Gastrocnemius medialis (tissue), 4 donors: ENCODE measurements around the gene SNX12. TPM values are rescaled to one million over a fixed set of nuclear protein-coding genes. Genes with fewer than 3 reads are reported as not detected.

Source experiments
- ATAC-seq, 2 donors: fragments of 150-250 bp; one replicate each; pipeline ENCODE4 v1.9.1; 2016
- DNase-seq, 2 donors: peaks; one replicate each; pipeline ENCODE4 v3.0.0-alpha.2; 2019
- H3K27ac ChIP-seq, 4 donors: fragments of 200-600 bp; sonication (generic); 1 replicate in 1 of 4; 2 replicates in 3 of 4; pipeline ENCODE4 v1.5.1; 2016 to 2018; ENCODE audit warnings: mild to moderate bottlenecking in 2 of 4, moderate library complexity in 1 of 4
- H3K27me3 ChIP-seq, 3 donors: fragments of 200-600 bp; sonication (generic) in 2 of 3; 1 replicate in 1 of 3; 2 replicates in 2 of 3; pipeline versions ENCODE4 v1.5.1 to v1.6.0; 2016 to 2019; ENCODE audit warnings: mild to moderate bottlenecking in 1 of 3, moderate library complexity in 1 of 3
- H3K36me3 ChIP-seq, 2 donors: fragments of 200-600 bp; sonication (generic) in 1 of 2; one replicate each; pipeline ENCODE4 v1.5.1; 2017 to 2018
- H3K4me1 ChIP-seq, 2 donors: fragments of 200-600 bp; sonication (generic) in 1 of 2; one replicate each; pipeline ENCODE4 v1.5.1; 2016 to 2017; ENCODE audit warnings: mild to moderate bottlenecking in 2 of 2
- H3K4me3 ChIP-seq, 4 donors: fragments of 200-600 bp; sonication (generic) in 3 of 4; 1 replicate in 1 of 4; 2 replicates in 3 of 4; pipeline ENCODE4 v1.5.1; 2016 to 2019; ENCODE audit warnings: mild to moderate bottlenecking in 2 of 4
- H3K9me3 ChIP-seq, 3 donors: fragments of 200-600 bp; sonication (generic) in 2 of 3; 1 replicate in 1 of 3; 2 replicates in 2 of 3; pipeline ENCODE4 v1.5.1; 2016 to 2019
- CTCF ChIP-seq, 5 experiments: fragments of 450-650 bp in 3 of 5; fragments of 200-600 bp in 2 of 5; sonication (generic) in 2 of 5; IDR thresholded peaks in 4 of 5; conservative IDR thresholded peaks in 1 of 5; 1 replicate in 4 of 5; 2 replicates in 1 of 5; pipeline ENCODE4 v1.5.1; 2016 to 2019; ENCODE audit warnings: antibody characterized with exemption in 5 of 5, mild to moderate bottlenecking in 3 of 5, moderate library complexity in 3 of 5
- POLR2A ChIP-seq, 2 donors: fragments of 450-650 bp; IDR thresholded peaks; one replicate each; pipeline ENCODE4 v1.6.1; 2017; ENCODE audit warnings: antibody characterized with exemption in 2 of 2, mild to moderate bottlenecking in 2 of 2, moderate library complexity in 2 of 2
- in situ Hi-C, 4 donors: fragments of 200-750 bp; cut with MboI; loops; one replicate each; pipeline versions ENCODE4 v1.15.0 to v1.8.0; 2017; ENCODE audit warnings: low sequenced_read_pairs in 4 of 4
- intact Hi-C: fragments of 100-400 bp; cut with DNase I; formaldehyde crosslinking; loops from one replicate; pipeline ENCODE4 v1.15.1; 2023; ENCODE audit warnings: low total_unique reads
- total RNA-seq, 4 donors: library from RNA; depleted of rRNA; stranded (reverse); fragments of >200 nt; gene quantifications; one replicate each; pipeline versions ENCODE4 v1.1.0 to v1.2.3, GENCODE V29; 2016

The SNX12 gene
- total RNA-seq, 4 donors from 2014 or later: 31.7 to 66.9 (median 43.4) TPM

- Histone ChIP-seq H3K4me3 (peak overlapping the region; percentile 66 to 74 (median 72)), H3K4me1 (peaks cover 3 to 8% of the 10 kb centered on the region in 2 donors), H3K9me3 (no peaks in the 10 kb centered on the region), H3K27me3 (no peaks in the 10 kb centered on the region), H3K27ac (peak overlapping the region; percentile 86 to 93 (median 89)), H3K36me3 (peaks cover 0 to under 1% of the 10 kb centered on the region in 2 donors)
- intact Hi-C loops: loop anchor here (5.0 kb wide), 1 partner anchor 185 kb away; the partner anchor contains the start of gene ZMYM3
- in situ Hi-C loops: no loop called here
- ATAC-seq (no peak), DNase-seq (no peak)
- no peak for TF ChIP-seq CTCF (IDR thresholded peaks at IDR 0.05 in 4 of 5, conservative IDR thresholded peaks at IDR 0.05 in 1 of 5)
- TF ChIP-seq POLR2A (IDR thresholded peaks at IDR 0.05): no peak
Observed at GRCh38 chrX:71067089-71067488, 1.0 kb downstream of the SNX12 start.

GRCh38 chrX:71060127-71060526 is 8.0 kb downstream of the SNX12 start:
- Histone ChIP-seq H3K27ac (no peak overlapping the region), H3K4me3 (no peak overlapping the region), H3K9me3 (no peaks in the 10 kb centered on the region), H3K4me1 (no peaks in the 10 kb centered on the region), H3K27me3 (no peaks in the 10 kb centered on the region), H3K36me3 (peaks cover 0 to 30% of the 10 kb centered on the region in 2 donors)
- in situ Hi-C loops (no loop called here), intact Hi-C loops (no loop called here)
- no peak for TF ChIP-seq CTCF (IDR thresholded peaks at IDR 0.05 in 4 of 5, conservative IDR thresholded peaks at IDR 0.05 in 1 of 5)
- no peak for TF ChIP-seq POLR2A (IDR thresholded peaks at IDR 0.05)
- ATAC-seq: no peak
- no peak for DNase-seq

GRCh38 chrX:71057848-71058530 is 10.1 kb downstream of the SNX12 start:
- H3K4me1 ChIP-seq: no peaks in the 10 kb centered on the region
- H3K27ac ChIP-seq: no peak overlapping the region
- H3K4me3 ChIP-seq: no peak overlapping the region
- intact Hi-C loops: no loop called here
- no peaks in the 10 kb centered on the region for H3K27me3 ChIP-seq
- DNase-seq (no peak), ATAC-seq (no peak)
- no peak for TF ChIP-seq CTCF (IDR thresholded peaks at IDR 0.05 in 4 of 5, conservative IDR thresholded peaks at IDR 0.05 in 1 of 5)
- TF ChIP-seq POLR2A (IDR thresholded peaks at IDR 0.05): no peak
- peaks cover 0 to 30% of the 10 kb centered on the region in 2 donors for H3K36me3 ChIP-seq
- H3K9me3 ChIP-seq: no peaks in the 10 kb centered on the region
- in situ Hi-C loops: no loop called here

- ATAC-seq: no peak
- no peaks in the 10 kb centered on the region for H3K4me1 ChIP-seq
- H3K9me3 ChIP-seq: no peaks in the 10 kb centered on the region
- no peak for TF ChIP-seq POLR2A (IDR thresholded peaks at IDR 0.05)
- no peak for TF ChIP-seq CTCF (IDR thresholded peaks at IDR 0.05 in 4 of 5, conservative IDR thresholded peaks at IDR 0.05 in 1 of 5)
- no peak overlapping the region for H3K4me3 ChIP-seq
- no peak overlapping the region for H3K27ac ChIP-seq
- H3K36me3 ChIP-seq: peaks cover 0 to 27% of the 10 kb centered on the region in 2 donors
- no peak for DNase-seq
- intact Hi-C loops: no loop called here
- in situ Hi-C loops: no loop called here
- H3K27me3 ChIP-seq: no peaks in the 10 kb centered on the region
Observed at GRCh38 chrX:71056867-71057266, 11.3 kb downstream of the SNX12 start.
